Kidney (tissue), 14 donors: Measurements from ENCODE around the gene WNT2. TPM values are rescaled to one million over a fixed set of nuclear protein-coding genes. Genes with fewer than 3 reads are reported as not detected.

Source experiments
- DNase-seq, 5 donors: peaks; one replicate each; pipeline ENCODE4 v3.0.0-alpha.2; 2013 to 2020
- FAIRE-seq: peaks from 2 replicates; lab custom pipeline; 2012; peaks lifted over from hg19 to GRCh38; lab: Jason Lieb, UNC
- H3K27ac ChIP-seq, 2 donors: one replicate each; pipeline ENCODE4 v1.7.0; 2013; ENCODE audit warnings: low read depth in 2 of 2, low read length in 2 of 2, inconsistent platforms in 1 of 2
- H3K27me3 ChIP-seq: one replicate; pipeline ENCODE4 v1.7.1; 2013; ENCODE audit warnings: low read length, inconsistent platforms; ENCODE audit not compliant: control insufficient read depth, insufficient read depth
- H3K36me3 ChIP-seq, 3 donors: one replicate each; pipeline versions ENCODE4 v1.7.0 to v1.7.1; 2013; ENCODE audit warnings: low read length in 3 of 3, control low read depth in 1 of 3, inconsistent platforms in 1 of 3; ENCODE audit not compliant: insufficient read depth in 3 of 3, control insufficient read depth in 2 of 3
- H3K4me1 ChIP-seq, 3 donors: one replicate each; pipeline versions ENCODE4 v1.7.0 to v1.7.1; 2013; ENCODE audit warnings: low read length in 3 of 3, inconsistent platforms in 1 of 3, low read depth in 1 of 3; ENCODE audit not compliant: control insufficient read depth in 2 of 3, insufficient read depth in 2 of 3
- H3K4me3 ChIP-seq, 3 donors: one replicate each; pipeline versions ENCODE4 v1.7.0 to v1.8.1; 2013; ENCODE audit warnings: low read length in 3 of 3, control low read depth in 1 of 3, inconsistent platforms in 1 of 3
- H3K9ac ChIP-seq, 3 donors: one replicate each; pipeline versions ENCODE4 v1.7.0 to v1.7.1; 2013; ENCODE audit warnings: low read length in 3 of 3, control low read depth in 1 of 3, inconsistent platforms in 1 of 3
- H3K9me3 ChIP-seq, 3 donors: one replicate each; pipeline versions ENCODE4 v1.7.0 to v1.7.1; 2013; ENCODE audit warnings: low read length in 3 of 3, control low read depth in 1 of 3, inconsistent platforms in 1 of 3; ENCODE audit not compliant: control insufficient read depth in 2 of 3, insufficient read depth in 1 of 3
- CTCF ChIP-seq: IDR thresholded peaks from 3 replicates; pipeline ENCODE4 v1.5.1; 2012; ENCODE audit warnings: mild to moderate bottlenecking, moderate library complexity, borderline replicate concordance; ENCODE audit not compliant: insufficient read depth; ENCODE audit errors: extremely low read depth
- intact Hi-C: fragments of 100-400 bp; cut with DNase I; formaldehyde crosslinking; loops from one replicate; pipeline ENCODE4 v1.11.1; 2022
- polyA plus RNA-seq: library from polyadenylated mRNA; stranded (reverse); fragments of 350-450 nt; fragmentation: Illumina TruSeq; extraction: RNeasy Lipid Tissue Mini Kit (QIAGEN cat#74804); gene quantifications from one replicate; pipeline ENCODE4 v1.2.3, GENCODE V29; 2014; ENCODE audit warnings: low read depth, low replicate concordance; ENCODE audit not compliant: insufficient read depth
- total RNA-seq: library from RNA; stranded (reverse); fragmentation: NEBNext Ultra II Directional; extraction: Animal tissue kit (Norgen Biotek cat#: 25700); gene quantifications from one replicate; pipeline ENCODE4 v1.2.1, GENCODE V29; 2021
- donor health status: control.
- donor health status: control.
- donor health status: control.
- donor health status: control.
- donor health status: control.
- donor health status: DM: yes; HTN: yes; CAD: no.
- donor health status: Normal renal cell carcinoma (clear cell type).

Gene WNT2
- total and polyA plus RNA-seq, 2 donors from 2014 or later, result 0.49 to 0.57 TPM

GRCh38 chr7:117283371-117283770, 39.5 kb downstream of the WNT2 start:
- DNase-seq (no peak), FAIRE-seq (no peak)
- no peaks in the 10 kb centered on the region for H3K9me3 ChIP-seq
- no peak overlapping the region for H3K9ac ChIP-seq
- no peak for TF ChIP-seq CTCF
- H3K27ac ChIP-seq, result no peak overlapping the region
- no peaks in the 10 kb centered on the region for H3K27me3 ChIP-seq
- no peak overlapping the region for H3K4me3 ChIP-seq
- no peaks in the 10 kb centered on the region for H3K36me3 ChIP-seq
- intact Hi-C loops, result no loop called here
- H3K4me1 ChIP-seq, result no peaks in the 10 kb centered on the region

GRCh38 chr7:117282239-117282812, 40.5 kb downstream of the WNT2 start:
- Histone ChIP-seq H3K4me3 (no peak overlapping the region), H3K4me1 (no peaks in the 10 kb centered on the region), H3K27ac (no peak overlapping the region), H3K27me3 (no peaks in the 10 kb centered on the region), H3K9me3 (no peaks in the 10 kb centered on the region), H3K9ac (no peak overlapping the region), H3K36me3 (no peaks in the 10 kb centered on the region)
- FAIRE-seq (no peak), DNase-seq (no peak)
- no peak for TF ChIP-seq CTCF
- intact Hi-C loops, result no loop called here

- no peak overlapping the region for H3K9ac ChIP-seq
Measured at GRCh38 chr7:117281562-117281961, 41.3 kb downstream of the WNT2 start.

More at GRCh38 chr7:117281562-117281961, 41.3 kb downstream of the WNT2 start:
- no peak for FAIRE-seq
- DNase-seq, result no peak
- no peak overlapping the region for H3K4me3 ChIP-seq
- intact Hi-C loops, result no loop called here
- H3K27me3 ChIP-seq, result no peaks in the 10 kb centered on the region
- no peaks in the 10 kb centered on the region for H3K36me3 ChIP-seq
- no peaks in the 10 kb centered on the region for H3K4me1 ChIP-seq
- no peak for TF ChIP-seq CTCF
- no peaks in the 10 kb centered on the region for H3K9me3 ChIP-seq
- H3K27ac ChIP-seq, result no peak overlapping the region
